SK-N-SH (cell line): Measurements from ENCODE around the gene LDB2.

Source experiments
- CTCF ChIP-seq: fragments of 200-600 bp; sonication (generic); IDR thresholded peaks from 2 replicates; pipeline ENCODE4 v1.6.1; 2017; ENCODE audit warnings: antibody characterized with exemption, mild to moderate bottlenecking, moderate library complexity
- EP300 ChIP-seq, 2 experiments: IDR thresholded peaks; 2 replicates each; pipeline versions ENCODE4 v1.4.0 to v1.6.1; 2012; ENCODE audit warnings: borderline replicate concordance in 1 of 2, low read depth in 1 of 2, low read length in 1 of 2
- FOXM1 ChIP-seq: IDR thresholded peaks from 2 replicates; pipeline ENCODE4 v1.4.0; 2012; ENCODE audit warnings: low read depth, mild to moderate bottlenecking
- GABPA ChIP-seq: IDR thresholded peaks from 2 replicates; pipeline ENCODE4 v1.4.0; 2012; ENCODE audit warnings: low read depth, mild to moderate bottlenecking
- MXI1 ChIP-seq: IDR thresholded peaks from 2 replicates; pipeline ENCODE4 v1.6.1; 2012; ENCODE audit warnings: mild to moderate bottlenecking, low read depth, low read length, improper control_type of control experiment
- POLR2AphosphoS5 ChIP-seq: IDR thresholded peaks from 2 replicates; pipeline ENCODE4 v1.6.1; 2012; ENCODE audit warnings: low read depth, low read length
- RFX5 ChIP-seq: IDR thresholded peaks from 2 replicates; pipeline ENCODE4 v1.6.1; 2012; ENCODE audit warnings: mild to moderate bottlenecking, improper control_type of control experiment, low read length
- USF1 ChIP-seq: IDR thresholded peaks from 2 replicates; pipeline ENCODE4 v1.4.0; 2012; ENCODE audit warnings: low read depth, borderline replicate concordance
- YY1 ChIP-seq: IDR thresholded peaks from 2 replicates; pipeline ENCODE4 v1.4.0; 2012; ENCODE audit warnings: low read depth, mild to moderate bottlenecking
- ZBTB33 ChIP-seq: IDR thresholded peaks from 2 replicates; pipeline ENCODE4 v1.4.0; 2012; ENCODE audit warnings: low read depth, borderline replicate concordance
- TF ChIP-seq, protein P1 (sequence below): IDR thresholded peaks from 2 replicates; pipeline ENCODE4 v1.6.1; 2012; ENCODE audit warnings: mild to moderate bottlenecking, low read depth, low read length, moderate library complexity

DNA sequence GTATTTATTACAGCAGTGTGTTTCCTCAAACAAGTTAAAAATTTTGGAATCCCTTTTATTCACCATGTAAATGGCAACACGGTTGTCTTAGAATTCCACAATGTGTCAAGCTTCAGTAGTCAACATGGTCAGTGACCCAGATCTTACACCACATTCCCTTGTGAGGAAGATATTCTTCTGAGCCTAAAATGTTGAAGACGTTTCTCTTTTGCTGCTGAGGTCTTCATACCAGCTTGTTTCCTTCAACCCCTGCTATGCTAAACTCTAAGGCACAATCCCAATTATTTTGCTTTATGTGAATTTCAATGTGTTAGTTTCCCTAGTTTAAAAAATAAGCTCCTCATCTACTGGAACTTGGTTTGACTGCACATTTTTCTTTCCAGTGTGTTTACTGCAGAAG lies 17.6 kb upstream of the LDB2 start:
- TF ChIP-seq EP300 (IDR thresholded peaks at IDR 0.05; ENCODE audit: borderline replicate concordance in 1 of 2, low read depth in 1 of 2, low read length in 1 of 2): no peak
- no peak for TF ChIP-seq CTCF
- TF ChIP-seq, protein P1, sequence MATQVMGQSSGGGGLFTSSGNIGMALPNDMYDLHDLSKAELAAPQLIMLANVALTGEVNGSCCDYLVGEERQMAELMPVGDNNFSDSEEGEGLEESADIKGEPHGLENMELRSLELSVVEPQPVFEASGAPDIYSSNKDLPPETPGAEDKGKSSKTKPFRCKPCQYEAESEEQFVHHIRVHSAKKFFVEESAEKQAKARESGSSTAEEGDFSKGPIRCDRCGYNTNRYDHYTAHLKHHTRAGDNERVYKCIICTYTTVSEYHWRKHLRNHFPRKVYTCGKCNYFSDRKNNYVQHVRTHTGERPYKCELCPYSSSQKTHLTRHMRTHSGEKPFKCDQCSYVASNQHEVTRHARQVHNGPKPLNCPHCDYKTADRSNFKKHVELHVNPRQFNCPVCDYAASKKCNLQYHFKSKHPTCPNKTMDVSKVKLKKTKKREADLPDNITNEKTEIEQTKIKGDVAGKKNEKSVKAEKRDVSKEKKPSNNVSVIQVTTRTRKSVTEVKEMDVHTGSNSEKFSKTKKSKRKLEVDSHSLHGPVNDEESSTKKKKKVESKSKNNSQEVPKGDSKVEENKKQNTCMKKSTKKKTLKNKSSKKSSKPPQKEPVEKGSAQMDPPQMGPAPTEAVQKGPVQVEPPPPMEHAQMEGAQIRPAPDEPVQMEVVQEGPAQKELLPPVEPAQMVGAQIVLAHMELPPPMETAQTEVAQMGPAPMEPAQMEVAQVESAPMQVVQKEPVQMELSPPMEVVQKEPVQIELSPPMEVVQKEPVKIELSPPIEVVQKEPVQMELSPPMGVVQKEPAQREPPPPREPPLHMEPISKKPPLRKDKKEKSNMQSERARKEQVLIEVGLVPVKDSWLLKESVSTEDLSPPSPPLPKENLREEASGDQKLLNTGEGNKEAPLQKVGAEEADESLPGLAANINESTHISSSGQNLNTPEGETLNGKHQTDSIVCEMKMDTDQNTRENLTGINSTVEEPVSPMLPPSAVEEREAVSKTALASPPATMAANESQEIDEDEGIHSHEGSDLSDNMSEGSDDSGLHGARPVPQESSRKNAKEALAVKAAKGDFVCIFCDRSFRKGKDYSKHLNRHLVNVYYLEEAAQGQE: no peak
- no peak for TF ChIP-seq FOXM1
- no peak for TF ChIP-seq YY1
- no peak for TF ChIP-seq USF1
- no peak for TF ChIP-seq ZBTB33
- TF ChIP-seq POLR2AphosphoS5: no peak
- no peak for TF ChIP-seq MXI1
- no peak for TF ChIP-seq RFX5
- no peak for TF ChIP-seq GABPA
